Body of pancreas (tissue), 4 donors: ENCODE data around the gene CRK.

ENCODE experiments used
- CTCF ChIP-seq, 7 experiments: fragments of 450-650 bp in 4 of 7; fragments of 200-600 bp in 3 of 7; sonication (generic) in 3 of 7; IDR thresholded peaks; one replicate each; pipeline ENCODE4 v1.5.1; 2016 to 2019; ENCODE audit warnings: antibody characterized with exemption in 7 of 7
- POLR2A ChIP-seq, 3 donors: fragments of 450-650 bp; IDR thresholded peaks; one replicate each; pipeline ENCODE4 v1.6.1; 2016; ENCODE audit warnings: antibody characterized with exemption in 3 of 3, mild to moderate bottlenecking in 2 of 3

DNA sequence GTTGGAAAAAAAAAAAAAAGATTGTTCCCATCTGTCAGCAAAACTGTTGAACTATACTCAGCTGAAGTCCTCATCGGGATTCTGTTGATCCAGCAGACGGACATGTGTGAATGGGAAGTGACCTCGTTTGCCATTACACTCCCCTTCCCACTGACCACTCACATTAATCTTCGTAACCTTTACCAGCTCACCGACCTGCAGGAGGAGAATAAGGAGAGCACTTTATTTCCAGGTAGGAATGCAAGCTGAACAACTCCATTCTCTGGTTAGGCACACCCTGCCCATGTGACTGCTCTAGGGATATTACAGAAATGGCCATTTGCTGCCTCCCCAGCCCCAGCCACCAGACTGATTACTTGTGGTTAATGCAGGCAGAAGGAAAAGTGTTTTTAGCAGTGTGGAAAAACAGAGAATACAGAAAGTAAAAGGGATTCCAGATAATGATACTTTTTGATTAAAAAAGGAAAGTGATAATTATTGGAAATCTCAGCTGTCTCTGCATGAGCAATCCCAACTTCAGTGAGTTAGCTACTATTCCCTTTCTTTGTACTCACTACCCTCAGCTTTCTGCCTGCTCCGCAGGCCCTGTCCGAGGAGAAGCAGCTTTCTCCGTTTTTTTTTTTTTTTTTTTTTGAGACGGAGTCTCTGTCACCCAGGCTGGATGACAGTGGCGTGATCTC, 32.4 kb downstream of the CRK start:
- no peak for TF ChIP-seq CTCF (IDR thresholded peaks at IDR 0.05)
- TF ChIP-seq POLR2A (IDR thresholded peaks at IDR 0.05), result no peak
